ENCODE results near the gene KCNT1. TPM values are rescaled to one million over a fixed set of nuclear protein-coding genes. Genes with fewer than 3 reads are reported as not detected.

Gene KCNT1
- total RNA-seq, 1 donor = not detected

DNA sequence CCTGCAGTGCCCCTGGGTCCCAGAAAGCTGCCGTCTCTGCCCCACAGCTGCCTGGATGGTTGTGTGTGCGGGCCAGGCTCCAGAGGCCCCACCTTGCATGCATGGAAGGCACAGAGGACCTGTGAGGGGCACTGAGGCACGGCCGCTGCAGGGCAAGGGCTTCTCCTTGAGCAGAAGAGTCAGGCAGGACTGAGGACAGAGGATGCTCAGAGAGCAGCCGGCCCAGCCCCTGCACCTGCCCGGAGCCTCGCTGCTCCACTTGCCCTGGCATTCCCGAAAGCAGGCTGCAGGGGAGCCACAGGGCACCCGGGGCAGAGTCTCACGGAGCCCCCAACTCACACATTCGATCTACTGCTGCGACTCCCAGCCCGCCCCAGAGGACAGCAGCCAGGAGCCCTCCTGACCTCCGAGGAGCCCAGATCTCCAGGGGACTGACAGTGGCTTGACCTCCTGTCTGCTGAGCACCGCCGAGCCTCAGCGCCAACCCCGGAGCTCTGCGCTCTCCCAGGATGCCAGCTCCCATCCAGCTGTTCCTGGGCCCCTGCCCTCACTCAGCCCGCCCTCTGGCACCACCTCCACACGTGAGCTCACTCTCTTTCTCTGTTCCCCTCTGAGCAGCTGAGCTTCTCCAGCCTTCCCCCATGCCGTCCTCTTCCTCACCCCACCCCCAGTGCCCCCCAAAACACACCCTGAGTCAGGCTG is 95.0 kb downstream of the KCNT1 start:
- no peak overlapping the region for H3K4me2 ChIP-seq (ENCODE audit: insufficient read depth, low read length)
- TF ChIP-seq CTCF (IDR thresholded peaks at IDR 0.05; ENCODE audit: extremely low read depth, low read depth, low read length) = no peak
- DNase-seq (ENCODE audit: insufficient read length, low spot score, missing footprints) = peak; percentile 66

DNA sequence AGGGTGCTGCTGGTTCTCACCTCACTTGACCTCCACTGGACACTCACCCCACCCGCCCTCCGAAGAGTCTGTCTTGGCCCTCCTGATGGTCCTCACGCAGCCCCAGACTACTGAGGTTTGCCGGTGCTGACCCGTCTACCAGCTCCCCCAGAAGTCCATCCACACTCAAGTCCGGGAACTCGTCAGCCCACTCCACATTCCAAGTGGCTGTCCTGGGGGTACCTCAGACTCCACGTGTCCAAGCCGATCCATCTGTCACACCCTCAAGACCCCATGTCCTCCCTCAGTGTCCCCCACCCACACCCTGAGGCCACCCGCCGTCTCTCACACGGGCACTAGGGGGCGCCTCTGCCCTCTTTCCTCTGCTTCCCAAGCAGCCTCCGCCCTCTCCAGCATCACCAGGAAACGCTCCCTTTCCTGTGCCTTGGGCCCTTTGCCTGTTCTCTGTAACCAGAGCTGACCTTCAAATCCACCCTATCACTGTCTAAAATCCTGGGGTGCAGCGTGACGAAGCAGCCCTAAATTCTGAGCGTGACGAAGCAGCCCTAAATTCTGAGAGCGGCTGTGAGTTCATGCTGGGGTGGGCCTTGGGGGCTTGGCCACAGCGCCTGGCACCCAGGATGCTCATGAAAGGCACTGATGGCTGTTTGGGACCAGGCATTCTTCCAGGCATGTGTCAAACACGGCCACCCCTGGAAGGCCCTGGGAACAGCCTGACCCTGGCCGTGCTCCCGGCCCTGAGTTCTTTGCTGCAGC is 95.7 kb downstream of the KCNT1 start:
- no peaks in the 10 kb centered on the region for H3K4me1 ChIP-seq (ENCODE audit: insufficient read depth, low read length)
- H3K27me3 ChIP-seq (ENCODE audit: insufficient read depth, low read length) = no peaks in the 10 kb centered on the region
- no peak overlapping the region for H3K27ac ChIP-seq (ENCODE audit: low read depth, low read length)
- H4K20me1 ChIP-seq (ENCODE audit: insufficient read depth, low read length) = no peaks in the 10 kb centered on the region
- peak; percentile 78 for TF ChIP-seq CTCF (IDR thresholded peaks at IDR 0.05; ENCODE audit: extremely low read depth, low read depth, low read length)
- H3K4me2 ChIP-seq (ENCODE audit: insufficient read depth, low read length) = no peak overlapping the region
- no peak overlapping the region for H3K4me3 ChIP-seq (ENCODE audit: insufficient read depth, low read length)
- peak; percentile 97 for DNase-seq (ENCODE audit: insufficient read length, low spot score, missing footprints)
- H3K79me2 ChIP-seq (ENCODE audit: insufficient read depth, low read length) = no peaks in the 10 kb centered on the region
- no peaks in the 10 kb centered on the region for H3K36me3 ChIP-seq (ENCODE audit: insufficient read depth, low read length)
- no peak overlapping the region for H2AFZ ChIP-seq (ENCODE audit: low read length)
- H3K9me3 ChIP-seq (ENCODE audit: low read depth, low read length) = no peaks in the 10 kb centered on the region

More for the DNA sequence above, 95.0 kb downstream of the KCNT1 start:
- no peaks in the 10 kb centered on the region for H3K27me3 ChIP-seq (ENCODE audit: insufficient read depth, low read length)
- no peaks in the 10 kb centered on the region for H3K79me2 ChIP-seq (ENCODE audit: insufficient read depth, low read length)
- H4K20me1 ChIP-seq (ENCODE audit: insufficient read depth, low read length) = no peaks in the 10 kb centered on the region
- no peak overlapping the region for H2AFZ ChIP-seq (ENCODE audit: low read length)
- no peak overlapping the region for H3K4me3 ChIP-seq (ENCODE audit: insufficient read depth, low read length)
- no peaks in the 10 kb centered on the region for H3K9me3 ChIP-seq (ENCODE audit: low read depth, low read length)
- no peak overlapping the region for H3K27ac ChIP-seq (ENCODE audit: low read depth, low read length)
- H3K4me1 ChIP-seq (ENCODE audit: insufficient read depth, low read length) = no peaks in the 10 kb centered on the region
- no peaks in the 10 kb centered on the region for H3K36me3 ChIP-seq (ENCODE audit: insufficient read depth, low read length)

- H4K20me1 ChIP-seq (ENCODE audit: insufficient read depth, low read length) = no peaks in the 10 kb centered on the region
- H3K4me1 ChIP-seq (ENCODE audit: insufficient read depth, low read length) = no peaks in the 10 kb centered on the region
- H3K4me3 ChIP-seq (ENCODE audit: insufficient read depth, low read length) = no peak overlapping the region
- no peak overlapping the region for H3K27ac ChIP-seq (ENCODE audit: low read depth, low read length)
- H3K4me2 ChIP-seq (ENCODE audit: insufficient read depth, low read length) = no peak overlapping the region
- H2AFZ ChIP-seq (ENCODE audit: low read length) = no peak overlapping the region
- H3K36me3 ChIP-seq (ENCODE audit: insufficient read depth, low read length) = no peaks in the 10 kb centered on the region
- no peak for TF ChIP-seq CTCF (IDR thresholded peaks at IDR 0.05; ENCODE audit: extremely low read depth, low read depth, low read length)
- DNase-seq (ENCODE audit: insufficient read length, low spot score, missing footprints) = peak; percentile 19
- H3K9me3 ChIP-seq (ENCODE audit: low read depth, low read length) = no peaks in the 10 kb centered on the region
- no peaks in the 10 kb centered on the region for H3K27me3 ChIP-seq (ENCODE audit: insufficient read depth, low read length)
- no peaks in the 10 kb centered on the region for H3K79me2 ChIP-seq (ENCODE audit: insufficient read depth, low read length)
Measured at GRCh38 chr9:135798263-135798585, 96.2 kb downstream of the KCNT1 start.

- DNase-seq (ENCODE audit: insufficient read length, low spot score, missing footprints) = peak; percentile 47
- Histone ChIP-seq H3K9me3 (ENCODE audit: low read depth, low read length) (no peaks in the 10 kb centered on the region), H3K4me3 (ENCODE audit: insufficient read depth, low read length) (no peak overlapping the region), H2AFZ (ENCODE audit: low read length) (no peak overlapping the region), H3K36me3 (ENCODE audit: insufficient read depth, low read length) (no peaks in the 10 kb centered on the region), H3K4me2 (ENCODE audit: insufficient read depth, low read length) (no peak overlapping the region), H3K27ac (ENCODE audit: low read depth, low read length) (no peak overlapping the region), H3K4me1 (ENCODE audit: insufficient read depth, low read length) (no peaks in the 10 kb centered on the region), H4K20me1 (ENCODE audit: insufficient read depth, low read length) (no peaks in the 10 kb centered on the region), H3K27me3 (ENCODE audit: insufficient read depth, low read length) (no peaks in the 10 kb centered on the region), H3K79me2 (ENCODE audit: insufficient read depth, low read length) (no peaks in the 10 kb centered on the region)
- TF ChIP-seq CTCF (IDR thresholded peaks at IDR 0.05; ENCODE audit: extremely low read depth, low read depth, low read length) = no peak
Measured at GRCh38 chr9:135799261-135799660, 97.3 kb downstream of the KCNT1 start.

Data from osteoblast (primary cell).